ENCODE data around the gene HK1. TPM values are rescaled to one million over a fixed set of nuclear protein-coding genes. Genes with fewer than 3 reads are reported as not detected.

The HK1 gene
- total RNA-seq: 237 and 315 TPM in 2 replicates

GRCh38 chr10:69278446-69278963 lies at the start of gene HK1:
Gene HK1, plus strand, starts transcription at chr10:69278496.

GRCh38 chr10:69416695-69417094 lies 138.4 kb downstream of the HK1 start, which contains the start of gene TACR2:
Gene TACR2, minus strand, starts transcription at chr10:69416918. Its CDS starts 595 bp downstream, at chr10:69416323.

GRCh38 chr10:69451209-69451783 lies 173.0 kb downstream of the HK1 start, which contains the start of gene TSPAN15:
Gene TSPAN15, plus strand, starts transcription at chr10:69451465. Its CDS starts 130 bp downstream, at chr10:69451595.

Other genes with a start within 250 kb of the HK1 start
- gene SRGN, start 190.4 kb upstream of the HK1 start, total RNA-seq: 498 and 560 TPM in 2 replicates
- gene VPS26A, start 154.3 kb upstream of the HK1 start, total RNA-seq: 38.2 and 38.8 TPM in 2 replicates
- gene SUPV3L1, start 98.3 kb upstream of the HK1 start, total RNA-seq: 24.2 and 30.8 TPM in 2 replicates
- 0.78 and 6.8 TPM in 2 replicates for gene HKDC1, start 58.2 kb upstream of the HK1 start, total RNA-seq
- gene TACR2, start 138.4 kb downstream of the HK1 start, total RNA-seq: 0.13 and 0.20 TPM in 2 replicates
- gene TSPAN15, start 173.0 kb downstream of the HK1 start, total RNA-seq: 0.33 and 1.7 TPM in 2 replicates